GM19023 (cell line): ENCODE results near the gene ANXA11.

Experiments
- ATAC-seq: cut with Tn5 transposase; IDR thresholded peaks from one replicate; pipeline ENCODE4 v1.9.1; 2021; ENCODE audit warnings: mild to moderate bottlenecking, moderate library complexity; ENCODE audit not compliant: unreplicated experiment

The ANXA11 gene

GRCh38 chr10:80167471-80168161, 37.7 kb downstream of the ANXA11 start:
- no peak for ATAC-seq

GRCh38 chr10:80166581-80167470, 38.5 kb downstream of the ANXA11 start:
- no peak for ATAC-seq

- ATAC-seq, result no peak
These were observed 40.2 kb downstream of the ANXA11 start for GRCh38 chr10:80165173-80165572.

- no peak for ATAC-seq
These were observed 40.7 kb downstream of the ANXA11 start for GRCh38 chr10:80164596-80164995.

GRCh38 chr10:80163741-80164341, 41.5 kb downstream of the ANXA11 start:
- no peak for ATAC-seq

GRCh38 chr10:80161321-80162083, 43.8 kb downstream of the ANXA11 start:
- ATAC-seq, result no peak

GRCh38 chr10:80160361-80161320, 44.7 kb downstream of the ANXA11 start:
- ATAC-seq, result no peak

- ATAC-seq, result no peak
These were observed 46.0 kb downstream of the ANXA11 start for GRCh38 chr10:80159166-80159873.

GRCh38 chr10:80158598-80159127, 46.7 kb downstream of the ANXA11 start:
- ATAC-seq, result no peak

- no peak for ATAC-seq
These were observed 47.2 kb downstream of the ANXA11 start for GRCh38 chr10:80158126-80158525.

GRCh38 chr10:80157561-80157960, 47.8 kb downstream of the ANXA11 start:
- no peak for ATAC-seq

- ATAC-seq, result no peak
These were observed 49.1 kb downstream of the ANXA11 start for GRCh38 chr10:80156216-80156615.

- no peak for ATAC-seq
These were observed 49.6 kb downstream of the ANXA11 start for GRCh38 chr10:80155696-80156215.

GRCh38 chr10:80154978-80155695, 50.2 kb downstream of the ANXA11 start:
- no peak for ATAC-seq

GRCh38 chr10:80154626-80154977, 50.7 kb downstream of the ANXA11 start:
- ATAC-seq, result no peak

GRCh38 chr10:80153460-80153859, 51.9 kb downstream of the ANXA11 start:
- ATAC-seq, result no peak

- ATAC-seq, result no peak
These were observed 52.5 kb downstream of the ANXA11 start for GRCh38 chr10:80152820-80153219.

GRCh38 chr10:80150172-80150571, 55.2 kb downstream of the ANXA11 start:
- no peak for ATAC-seq
